ENCODE results near the gene C1QTNF8. TPM values are rescaled to one million over a fixed set of nuclear protein-coding genes. Genes with fewer than 3 reads are reported as not detected.

C1QTNF8 gene
- total RNA-seq, 1 experiment from 2014 or later: not detected

DNA sequence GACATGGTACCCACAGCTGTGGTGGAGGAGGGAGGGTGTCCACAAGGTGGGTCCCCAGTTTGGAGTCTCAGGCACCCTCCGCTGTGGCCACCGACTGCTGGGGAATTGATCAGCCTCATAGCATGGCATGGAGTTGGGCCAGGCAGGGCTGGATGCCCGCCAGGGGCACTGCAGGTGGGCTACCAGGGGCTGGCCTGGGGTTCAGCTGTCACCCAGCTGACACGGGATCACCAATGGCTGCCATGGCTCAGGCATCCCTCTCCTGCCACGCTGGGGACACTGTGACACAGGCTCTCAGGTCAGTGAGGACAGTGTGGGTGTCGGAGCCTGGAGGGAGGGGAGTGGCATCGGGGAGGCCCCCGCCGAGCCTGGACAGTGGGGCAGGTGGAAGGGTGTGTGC is 43.3 kb downstream of the C1QTNF8 start:
- Mint-ChIP-seq H3K9me3 (ENCODE audit: low read depth, unreplicated experiment) (no peaks in the 10 kb centered on the region), H3K36me3 (ENCODE audit: insufficient read depth, unreplicated experiment) (no peaks in the 10 kb centered on the region), H3K27me3 (ENCODE audit: unreplicated experiment) (peaks cover 78% of the 10 kb centered on the region), H3K4me1 (ENCODE audit: low read depth, unreplicated experiment) (no peaks in the 10 kb centered on the region), H3K4me3 (ENCODE audit: low read depth, unreplicated experiment) (no peak overlapping the region), H3K27ac (ENCODE audit: unreplicated experiment) (no peak overlapping the region)
- BruUV-seq (replicated peaks): no TSS peak
- intact Hi-C loops (cut with micrococcal nuclease; ENCODE audit: unreplicated experiment): no loop called here
- TF ChIP-seq CTCF (IDR thresholded peaks at IDR 0.05; ENCODE audit: unreplicated experiment): no peak
- DNase-seq: no peak
- CTCF ChIA-PET: no interaction called here

DNA sequence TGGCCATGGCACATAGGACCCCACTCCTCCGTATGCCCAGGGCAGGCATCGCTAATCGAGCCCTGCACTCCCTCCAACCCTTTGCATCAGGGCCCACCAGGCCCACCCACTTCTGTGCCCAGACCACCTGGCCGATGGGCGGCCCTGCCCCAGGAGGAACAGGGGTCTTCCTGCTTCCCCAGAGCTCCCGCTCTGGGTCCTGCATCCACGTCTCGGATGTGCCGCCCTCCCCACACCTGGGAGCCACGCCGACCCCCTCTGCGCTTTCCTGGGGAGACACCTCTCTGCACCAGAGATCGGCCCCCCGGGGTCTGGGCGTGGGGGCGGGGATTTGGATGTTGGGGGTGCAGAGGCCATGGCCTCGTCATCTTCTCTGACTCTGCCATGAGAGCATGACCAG is 44.6 kb downstream of the C1QTNF8 start:
- Mint-ChIP-seq H3K36me3 (ENCODE audit: insufficient read depth, unreplicated experiment) (no peaks in the 10 kb centered on the region), H3K27ac (ENCODE audit: unreplicated experiment) (no peak overlapping the region), H3K9me3 (ENCODE audit: low read depth, unreplicated experiment) (no peaks in the 10 kb centered on the region), H3K4me3 (ENCODE audit: low read depth, unreplicated experiment) (no peak overlapping the region), H3K4me1 (ENCODE audit: low read depth, unreplicated experiment) (no peaks in the 10 kb centered on the region), H3K27me3 (ENCODE audit: unreplicated experiment) (peaks cover 86% of the 10 kb centered on the region)
- CTCF ChIA-PET: no interaction called here
- DNase-seq: no peak
- BruUV-seq (replicated peaks): no TSS peak
- TF ChIP-seq CTCF (IDR thresholded peaks at IDR 0.05; ENCODE audit: unreplicated experiment): no peak
- intact Hi-C loops (cut with micrococcal nuclease; ENCODE audit: unreplicated experiment): no loop called here

- CTCF ChIA-PET: no interaction called here
- Mint-ChIP-seq H3K36me3 (ENCODE audit: insufficient read depth, unreplicated experiment) (no peaks in the 10 kb centered on the region), H3K9me3 (ENCODE audit: low read depth, unreplicated experiment) (no peaks in the 10 kb centered on the region), H3K27ac (ENCODE audit: unreplicated experiment) (no peak overlapping the region), H3K27me3 (ENCODE audit: unreplicated experiment) (peaks cover 80% of the 10 kb centered on the region), H3K4me1 (ENCODE audit: low read depth, unreplicated experiment) (no peaks in the 10 kb centered on the region), H3K4me3 (ENCODE audit: low read depth, unreplicated experiment) (no peak overlapping the region)
- BruUV-seq (replicated peaks): no TSS peak
- intact Hi-C loops (cut with micrococcal nuclease; ENCODE audit: unreplicated experiment): no loop called here
- TF ChIP-seq CTCF (IDR thresholded peaks at IDR 0.05; ENCODE audit: unreplicated experiment): no peak
- DNase-seq: no peak
Measured at GRCh38 chr16:1050921-1051320, 45.1 kb downstream of the C1QTNF8 start.

GRCh38 chr16:1050516-1050915 is 45.5 kb downstream of the C1QTNF8 start:
- BruUV-seq (replicated peaks): no TSS peak
- CTCF ChIA-PET: no interaction called here
- H3K27ac Mint-ChIP-seq (ENCODE audit: unreplicated experiment): no peak overlapping the region
- peaks cover 76% of the 10 kb centered on the region for H3K27me3 Mint-ChIP-seq (ENCODE audit: unreplicated experiment)
- no peak overlapping the region for H3K4me3 Mint-ChIP-seq (ENCODE audit: low read depth, unreplicated experiment)
- H3K36me3 Mint-ChIP-seq (ENCODE audit: insufficient read depth, unreplicated experiment): no peaks in the 10 kb centered on the region
- H3K4me1 Mint-ChIP-seq (ENCODE audit: low read depth, unreplicated experiment): no peaks in the 10 kb centered on the region
- intact Hi-C loops (cut with micrococcal nuclease; ENCODE audit: unreplicated experiment): no loop called here
- TF ChIP-seq CTCF (IDR thresholded peaks at IDR 0.05; ENCODE audit: unreplicated experiment): no peak
- H3K9me3 Mint-ChIP-seq (ENCODE audit: low read depth, unreplicated experiment): no peaks in the 10 kb centered on the region
- no peak for DNase-seq

DNA sequence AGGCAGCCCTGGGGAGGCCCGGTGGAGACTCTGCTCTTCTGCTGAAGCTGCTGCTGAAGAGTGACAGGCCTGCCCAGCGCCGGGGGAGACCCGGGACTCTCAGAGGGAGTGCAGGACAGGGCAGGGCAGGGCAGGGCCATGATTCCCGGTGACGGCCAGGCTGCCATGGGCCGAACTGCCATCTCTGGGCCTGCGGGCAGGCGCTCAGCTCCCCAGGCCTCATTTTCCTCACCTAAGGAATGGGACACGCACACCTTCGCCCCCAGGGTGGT is 46.1 kb downstream of the C1QTNF8 start:
- intact Hi-C loops (cut with micrococcal nuclease; ENCODE audit: unreplicated experiment): no loop called here
- H3K27me3 Mint-ChIP-seq (ENCODE audit: unreplicated experiment): peaks cover 70% of the 10 kb centered on the region
- no peak for DNase-seq
- H3K27ac Mint-ChIP-seq (ENCODE audit: unreplicated experiment): no peak overlapping the region
- no TSS peak for BruUV-seq (replicated peaks)
- TF ChIP-seq CTCF (IDR thresholded peaks at IDR 0.05; ENCODE audit: unreplicated experiment): no peak
- H3K36me3 Mint-ChIP-seq (ENCODE audit: insufficient read depth, unreplicated experiment): no peaks in the 10 kb centered on the region
- no peaks in the 10 kb centered on the region for H3K4me1 Mint-ChIP-seq (ENCODE audit: low read depth, unreplicated experiment)
- H3K4me3 Mint-ChIP-seq (ENCODE audit: low read depth, unreplicated experiment): no peak overlapping the region
- CTCF ChIA-PET: no interaction called here
- no peaks in the 10 kb centered on the region for H3K9me3 Mint-ChIP-seq (ENCODE audit: low read depth, unreplicated experiment)
